ENCODE data around the gene SLC25A14. TPM values are rescaled to one million over a fixed set of nuclear protein-coding genes. Genes with fewer than 3 reads are reported as not detected.

Gene SLC25A14
- total RNA-seq = 1 to 10 TPM; 6.4 to 7.1 TPM

DNA sequence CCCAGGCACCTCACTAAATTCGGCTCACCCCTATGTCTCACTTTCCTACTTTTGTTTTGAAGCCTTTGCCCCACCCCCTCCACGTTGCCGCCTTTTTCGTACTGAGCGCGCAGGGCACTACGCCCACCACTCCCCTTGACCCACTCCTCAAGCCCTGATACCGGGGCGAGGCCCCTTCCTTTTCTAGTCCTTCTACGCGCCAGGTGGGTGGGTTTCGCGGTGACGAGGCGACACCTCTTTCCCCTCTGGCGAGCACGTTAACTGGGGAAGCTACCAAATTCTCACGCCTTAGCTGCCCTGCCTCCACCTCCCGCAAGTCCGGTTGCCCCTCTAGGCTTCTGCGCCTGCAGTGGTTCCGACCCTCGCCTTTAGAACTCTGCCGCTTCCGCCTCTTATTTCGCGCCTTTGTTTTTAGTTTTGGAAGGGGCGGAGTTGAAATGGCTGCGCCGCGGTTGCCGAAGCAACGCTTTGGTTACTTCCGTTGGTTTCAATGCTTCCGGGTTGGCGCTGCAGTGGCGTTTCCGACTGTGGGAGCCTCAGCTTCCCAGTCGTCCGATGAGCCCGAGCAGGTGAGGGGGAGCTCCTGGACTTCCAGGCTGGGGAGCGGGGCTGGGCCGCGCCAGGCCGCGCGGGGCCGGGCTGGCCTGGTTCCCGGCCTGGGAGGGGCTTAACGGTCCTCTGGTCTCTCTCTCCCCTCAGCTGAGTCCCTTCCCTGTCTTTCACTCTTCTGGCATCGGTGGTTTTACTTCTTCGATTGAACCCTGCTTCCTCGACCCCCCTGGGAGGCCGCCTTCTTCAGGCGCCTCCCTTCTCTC lies at the start of gene SLC25A14:
Gene SLC25A14 (plus strand): TSS at position 512 of the 815 bp plus-strand sequence. CDS start 360 bp downstream, outside the sequence.
- intact Hi-C loops (cut with DNase I) = no loop called here
- no peaks in the 10 kb centered on the region for H3K4me1 ChIP-seq
- TF ChIP-seq CTCF (IDR thresholded peaks at IDR 0.05) = no peak

DNA sequence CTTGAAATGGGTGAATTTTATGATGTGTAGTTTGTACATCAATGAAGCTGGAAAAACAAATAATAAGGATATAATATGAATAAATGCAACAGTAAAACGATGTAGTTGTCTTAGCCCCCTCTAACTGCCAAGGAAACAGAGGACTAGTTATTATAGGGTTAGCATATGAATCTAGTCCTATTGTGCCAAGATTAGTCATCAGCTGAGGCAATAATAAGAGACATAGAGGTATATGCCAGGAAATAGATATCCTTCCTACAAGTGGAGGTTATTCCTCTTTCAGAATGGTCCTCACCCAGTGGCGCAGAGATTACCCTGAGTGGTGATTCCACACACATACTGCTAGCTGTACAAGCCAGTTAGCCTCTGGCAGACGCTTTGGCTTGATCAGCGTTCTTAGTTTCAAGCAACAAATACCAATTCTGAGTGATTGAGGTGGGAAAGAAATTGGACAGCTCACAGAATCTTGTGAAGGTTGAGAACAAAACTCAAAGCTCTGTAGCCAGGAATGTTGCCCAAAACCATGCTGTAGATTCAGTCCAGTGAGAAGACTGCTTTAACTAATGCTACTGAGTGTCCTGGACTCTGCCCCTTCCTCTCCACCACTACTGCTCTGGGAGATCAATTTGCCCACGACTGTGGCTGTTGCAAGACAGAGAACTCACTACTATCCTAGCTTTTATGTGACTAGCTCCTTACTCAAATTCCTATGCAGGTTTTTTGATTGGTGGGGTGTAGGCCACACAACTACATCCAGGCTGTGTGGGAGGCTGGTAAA lies 44.0 kb upstream of the SLC25A14 start:
- no peak overlapping the region for H3K9ac ChIP-seq (ENCODE audit: low read depth in 2 of 2, low read length in 2 of 2)
- TF ChIP-seq CTCF (IDR thresholded peaks at IDR 0.05) = no peak
- no peak overlapping the region for H3K4me3 ChIP-seq
- H3K4me1 ChIP-seq = no peaks in the 10 kb centered on the region
- no peaks in the 10 kb centered on the region for H3K27me3 ChIP-seq
- no peaks in the 10 kb centered on the region for H3K36me3 ChIP-seq
- intact Hi-C loops (cut with DNase I) = no loop called here
- no peak for DNase-seq
- no peak overlapping the region for H3K27ac ChIP-seq
- H3K9me3 ChIP-seq = no peaks in the 10 kb centered on the region

More for the DNA sequence above, at the start of gene SLC25A14:
- H3K27ac ChIP-seq = peak within 1 kb of the TSS; percentile 22
- no peaks in the 10 kb centered on the region for H3K9me3 ChIP-seq
- H3K9ac ChIP-seq (ENCODE audit: low read depth in 2 of 2, low read length in 2 of 2) = peak within 1 kb of the TSS; percentile 53 to 73
- peak within 1 kb of the TSS; percentile 71 for H3K4me3 ChIP-seq
- DNase-seq = peak; percentile 77
- H3K27me3 ChIP-seq = no peaks in the 10 kb centered on the region
- no peaks in the 10 kb centered on the region for H3K36me3 ChIP-seq

- H3K4me1 ChIP-seq = no peaks in the 10 kb centered on the region
- intact Hi-C loops (cut with DNase I) = no loop called here
Measured at GRCh38 chrX:130296297-130296678, 43.4 kb upstream of the SLC25A14 start.

DNA sequence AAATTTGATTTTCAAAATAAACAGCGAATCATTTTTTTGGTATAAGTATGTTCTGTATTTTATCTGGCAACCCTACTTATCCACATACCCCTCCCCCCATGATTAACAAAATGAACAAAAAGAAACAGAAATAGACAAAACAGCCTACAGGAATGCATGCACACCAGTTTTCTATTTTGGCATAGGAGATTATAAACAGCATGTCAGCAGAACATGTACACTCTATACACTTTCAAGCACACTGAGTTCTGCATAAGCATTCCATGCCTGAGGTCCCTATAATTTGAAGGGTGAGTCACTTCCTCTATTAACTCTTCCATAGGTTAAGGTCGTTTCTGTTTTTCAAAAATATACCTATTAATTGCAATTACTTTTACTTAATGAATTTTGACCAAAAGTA lies 43.0 kb upstream of the SLC25A14 start:
- no peak overlapping the region for H3K9ac ChIP-seq (ENCODE audit: low read depth in 2 of 2, low read length in 2 of 2)
- DNase-seq = no peak
- no peak for TF ChIP-seq CTCF (IDR thresholded peaks at IDR 0.05)
- intact Hi-C loops (cut with DNase I) = no loop called here
- H3K9me3 ChIP-seq = no peaks in the 10 kb centered on the region
- no peaks in the 10 kb centered on the region for H3K36me3 ChIP-seq
- H3K27me3 ChIP-seq = no peaks in the 10 kb centered on the region
- no peaks in the 10 kb centered on the region for H3K4me1 ChIP-seq
- no peak overlapping the region for H3K27ac ChIP-seq
- no peak overlapping the region for H3K4me3 ChIP-seq

More at GRCh38 chrX:130296297-130296678, 43.4 kb upstream of the SLC25A14 start:
- TF ChIP-seq CTCF (IDR thresholded peaks at IDR 0.05) = no peak
- H3K4me3 ChIP-seq = no peak overlapping the region
- no peak overlapping the region for H3K9ac ChIP-seq (ENCODE audit: low read depth in 2 of 2, low read length in 2 of 2)
- H3K36me3 ChIP-seq = no peaks in the 10 kb centered on the region
- DNase-seq = no peak
- no peaks in the 10 kb centered on the region for H3K9me3 ChIP-seq
- no peak overlapping the region for H3K27ac ChIP-seq
- no peaks in the 10 kb centered on the region for H3K27me3 ChIP-seq

GRCh38 chrX:130299279-130300009 lies 40.3 kb upstream of the SLC25A14 start:
- Histone ChIP-seq H3K27me3 (no peaks in the 10 kb centered on the region), H3K4me1 (no peaks in the 10 kb centered on the region), H3K36me3 (no peaks in the 10 kb centered on the region), H3K27ac (no peak overlapping the region), H3K9me3 (no peaks in the 10 kb centered on the region), H3K4me3 (no peak overlapping the region), H3K9ac (ENCODE audit: low read depth in 2 of 2, low read length in 2 of 2) (no peak overlapping the region)
- no peak for TF ChIP-seq CTCF (IDR thresholded peaks at IDR 0.05)
- peak; percentile 46 for DNase-seq
- intact Hi-C loops (cut with DNase I) = no loop called here
